ENCODE results near the gene LMAN2L. TPM values are rescaled to one million over a fixed set of nuclear protein-coding genes. Genes with fewer than 3 reads are reported as not detected.

LMAN2L gene
- total and polyA plus RNA-seq, 2 donors (not counting 1 experiment from before 2014, with no cell fraction given), result 24.7 to 41.1 TPM

GRCh38 chr2:96689431-96689991 is 50.4 kb downstream of the LMAN2L start:
- TF ChIP-seq CTCF (conservative IDR thresholded peaks at IDR 0.05 in 1 of 2, IDR thresholded peaks at IDR 0.05 in 1 of 2; ENCODE audit: low read depth in 1 of 2, low read length in 2 of 2) (no peak), EZH2 (IDR thresholded peaks at IDR 0.05; ENCODE audit: low read length, missing control alignments) (no peak)
- no peak overlapping the region for H3K27ac ChIP-seq (ENCODE audit: insufficient read depth, low read length)

GRCh38 chr2:96688649-96689430 is 51.0 kb downstream of the LMAN2L start:
- TF ChIP-seq EZH2 (IDR thresholded peaks at IDR 0.05; ENCODE audit: low read length, missing control alignments) (no peak), CTCF (conservative IDR thresholded peaks at IDR 0.05 in 1 of 2, IDR thresholded peaks at IDR 0.05 in 1 of 2; ENCODE audit: low read depth in 1 of 2, low read length in 2 of 2) (no peak)
- Histone ChIP-seq H3K4me2 (ENCODE audit: extremely low read depth, insufficient read depth, low read length) (no peak overlapping the region), H3K9me3 (ENCODE audit: control insufficient read depth, insufficient read depth, low read depth, low read length) (no peaks in the 10 kb centered on the region), H3K4me3 (replicated peaks in 1 of 4; ENCODE audit: control extremely low read depth in 1 of 4, insufficient read depth in 1 of 4, low read depth in 3 of 4, low read length in 4 of 4) (no peak overlapping the region), H3K4me1 (ENCODE audit: control insufficient read depth, extremely low read depth, insufficient read depth, low read length) (no peaks in the 10 kb centered on the region), H3K79me2 (ENCODE audit: control insufficient read depth, insufficient read depth, low read length) (no peaks in the 10 kb centered on the region), H3K27me3 (ENCODE audit: control insufficient read depth, insufficient read depth, low read length) (peaks cover 13% of the 10 kb centered on the region), H3K27ac (ENCODE audit: insufficient read depth, low read length) (no peak overlapping the region), H3K9ac (ENCODE audit: insufficient read depth, low read length) (no peak overlapping the region), H2AFZ (ENCODE audit: low read length) (no peak overlapping the region), H3K36me3 (ENCODE audit: control insufficient read depth, insufficient read depth, low read length) (no peaks in the 10 kb centered on the region), H4K20me1 (ENCODE audit: control insufficient read depth, extremely low read depth, insufficient read depth, low read length) (no peaks in the 10 kb centered on the region)
- DNase-seq (ENCODE audit: low read depth in 2 of 2), result no peak

More at GRCh38 chr2:96689431-96689991, 50.4 kb downstream of the LMAN2L start:
- Histone ChIP-seq H3K79me2 (ENCODE audit: control insufficient read depth, insufficient read depth, low read length) (no peaks in the 10 kb centered on the region), H3K4me1 (ENCODE audit: control insufficient read depth, extremely low read depth, insufficient read depth, low read length) (no peaks in the 10 kb centered on the region), H4K20me1 (ENCODE audit: control insufficient read depth, extremely low read depth, insufficient read depth, low read length) (no peaks in the 10 kb centered on the region), H3K9me3 (ENCODE audit: control insufficient read depth, insufficient read depth, low read depth, low read length) (no peaks in the 10 kb centered on the region), H3K4me3 (replicated peaks in 1 of 4; ENCODE audit: control extremely low read depth in 1 of 4, insufficient read depth in 1 of 4, low read depth in 3 of 4, low read length in 4 of 4) (no peak overlapping the region), H3K9ac (ENCODE audit: insufficient read depth, low read length) (no peak overlapping the region), H3K4me2 (ENCODE audit: extremely low read depth, insufficient read depth, low read length) (no peak overlapping the region), H3K27me3 (ENCODE audit: control insufficient read depth, insufficient read depth, low read length) (peaks cover 9% of the 10 kb centered on the region), H3K36me3 (ENCODE audit: control insufficient read depth, insufficient read depth, low read length) (no peaks in the 10 kb centered on the region), H2AFZ (ENCODE audit: low read length) (no peak overlapping the region)
- no peak for DNase-seq (ENCODE audit: low read depth in 2 of 2)

GRCh38 chr2:96687711-96688640 is 51.9 kb downstream of the LMAN2L start:
- no peaks in the 10 kb centered on the region for H3K36me3 ChIP-seq (ENCODE audit: control insufficient read depth, insufficient read depth, low read length)
- no peaks in the 10 kb centered on the region for H3K9me3 ChIP-seq (ENCODE audit: control insufficient read depth, insufficient read depth, low read depth, low read length)
- H3K4me2 ChIP-seq (ENCODE audit: extremely low read depth, insufficient read depth, low read length), result no peak overlapping the region
- no peak for DNase-seq (ENCODE audit: low read depth in 2 of 2)
- H3K4me3 ChIP-seq (replicated peaks in 1 of 4; ENCODE audit: control extremely low read depth in 1 of 4, insufficient read depth in 1 of 4, low read depth in 3 of 4, low read length in 4 of 4), result no peak overlapping the region
- H3K4me1 ChIP-seq (ENCODE audit: control insufficient read depth, extremely low read depth, insufficient read depth, low read length), result no peaks in the 10 kb centered on the region
- H3K9ac ChIP-seq (ENCODE audit: insufficient read depth, low read length), result no peak overlapping the region
- no peak overlapping the region for H3K27ac ChIP-seq (ENCODE audit: insufficient read depth, low read length)
- no peaks in the 10 kb centered on the region for H3K79me2 ChIP-seq (ENCODE audit: control insufficient read depth, insufficient read depth, low read length)
- peaks cover 13% of the 10 kb centered on the region for H3K27me3 ChIP-seq (ENCODE audit: control insufficient read depth, insufficient read depth, low read length)
- TF ChIP-seq EZH2 (IDR thresholded peaks at IDR 0.05; ENCODE audit: low read length, missing control alignments) (no peak), CTCF (conservative IDR thresholded peaks at IDR 0.05 in 1 of 2, IDR thresholded peaks at IDR 0.05 in 1 of 2; ENCODE audit: low read depth in 1 of 2, low read length in 2 of 2) (no peak)
- H4K20me1 ChIP-seq (ENCODE audit: control insufficient read depth, extremely low read depth, insufficient read depth, low read length), result no peaks in the 10 kb centered on the region
- no peak overlapping the region for H2AFZ ChIP-seq (ENCODE audit: low read length)
